SK-N-SH treated with all-trans-retinoic acid at 6 μM for 48 hours (cell line): Measurements from ENCODE around the gene GPATCH2.

Experiments used
- BACH2 ChIP-seq: fragments of 250-450 bp; sonication (Bioruptor Pico); IDR thresholded peaks from 2 replicates; pipeline ENCODE4 v1.9.0; 2021; ENCODE audit warnings: mild to moderate bottlenecking, borderline replicate concordance
- RARB ChIP-seq: fragments of 250-450 bp; sonication (Bioruptor Pico); IDR thresholded peaks from 2 replicates; pipeline ENCODE4 v1.8.0; 2021; ENCODE audit warnings: mild to moderate bottlenecking, moderate library complexity
- SNAI2 ChIP-seq: fragments of 250-450 bp; sonication (Bioruptor Pico); IDR thresholded peaks from 2 replicates; pipeline ENCODE4 v1.5.0; 2020; ENCODE audit warnings: mild to moderate bottlenecking, moderate library complexity
- TOX ChIP-seq: fragments of 250-450 bp; sonication (Bioruptor Pico); IDR thresholded peaks from 2 replicates; pipeline ENCODE4 v1.8.0; 2021; ENCODE audit warnings: mild to moderate bottlenecking, moderate library complexity, borderline replicate concordance
- ZFP3 ChIP-seq: fragments of 250-450 bp; sonication (Bioruptor Pico); IDR thresholded peaks from 2 replicates; pipeline ENCODE4 v1.5.0; 2020; ENCODE audit warnings: mild to moderate bottlenecking, moderate library complexity
- TF ChIP-seq, protein P1 (sequence below): fragments of 250-450 bp; sonication (Bioruptor Pico); IDR thresholded peaks from 2 replicates; pipeline ENCODE4 v1.8.0; 2020; ENCODE audit warnings: mild to moderate bottlenecking, moderate library complexity, borderline replicate concordance

- TF ChIP-seq SNAI2 (CRISPR knock-in tag) (no peak), BACH2 (no peak), RARB (CRISPR knock-in tag) (no peak), TOX (CRISPR knock-in tag) (no peak), ZFP3 (no peak)
- TF ChIP-seq, protein P1, sequence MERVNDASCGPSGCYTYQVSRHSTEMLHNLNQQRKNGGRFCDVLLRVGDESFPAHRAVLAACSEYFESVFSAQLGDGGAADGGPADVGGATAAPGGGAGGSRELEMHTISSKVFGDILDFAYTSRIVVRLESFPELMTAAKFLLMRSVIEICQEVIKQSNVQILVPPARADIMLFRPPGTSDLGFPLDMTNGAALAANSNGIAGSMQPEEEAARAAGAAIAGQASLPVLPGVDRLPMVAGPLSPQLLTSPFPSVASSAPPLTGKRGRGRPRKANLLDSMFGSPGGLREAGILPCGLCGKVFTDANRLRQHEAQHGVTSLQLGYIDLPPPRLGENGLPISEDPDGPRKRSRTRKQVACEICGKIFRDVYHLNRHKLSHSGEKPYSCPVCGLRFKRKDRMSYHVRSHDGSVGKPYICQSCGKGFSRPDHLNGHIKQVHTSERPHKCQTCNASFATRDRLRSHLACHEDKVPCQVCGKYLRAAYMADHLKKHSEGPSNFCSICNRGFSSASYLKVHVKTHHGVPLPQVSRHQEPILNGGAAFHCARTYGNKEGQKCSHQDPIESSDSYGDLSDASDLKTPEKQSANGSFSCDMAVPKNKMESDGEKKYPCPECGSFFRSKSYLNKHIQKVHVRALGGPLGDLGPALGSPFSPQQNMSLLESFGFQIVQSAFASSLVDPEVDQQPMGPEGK, result no peak
Observed at GRCh38 chr1:217647791-217648190, 16.9 kb upstream of the GPATCH2 start.
